Measurements from ENCODE around the gene USP5.

DNA sequence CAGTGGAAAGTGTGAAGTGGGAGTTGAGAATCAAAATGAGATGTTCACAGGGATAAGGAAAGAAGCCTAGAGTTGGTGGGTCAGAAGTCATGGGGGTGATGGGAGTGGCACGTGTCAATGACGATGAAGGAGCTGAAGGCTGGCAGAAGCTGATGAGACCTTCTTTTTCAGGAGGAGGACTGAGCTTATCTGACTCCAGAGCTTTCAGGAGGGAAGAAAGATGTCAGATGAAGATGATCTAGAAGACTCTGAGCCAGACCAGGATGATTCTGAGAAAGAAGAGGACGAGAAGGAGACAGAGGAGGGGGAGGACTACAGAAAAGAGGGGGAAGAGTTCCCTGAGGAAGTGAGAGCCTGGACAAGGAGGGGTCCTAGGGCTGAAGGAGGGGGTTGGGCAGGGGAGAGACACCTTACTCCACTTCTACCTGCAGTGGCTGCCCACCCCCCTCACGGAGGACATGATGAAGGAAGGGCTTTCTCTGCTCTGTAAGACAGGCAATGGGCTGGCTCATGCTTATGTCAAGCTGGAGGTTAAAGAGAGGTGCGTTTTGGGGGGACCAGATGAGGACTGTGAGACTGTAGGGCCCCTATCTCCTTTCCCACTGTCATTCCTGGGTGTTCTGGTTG lies 53.6 kb downstream of the USP5 start:
- TF ChIP-seq POLR2A (IDR thresholded peaks at IDR 0.05), result no peak
- TF ChIP-seq, protein P1, sequence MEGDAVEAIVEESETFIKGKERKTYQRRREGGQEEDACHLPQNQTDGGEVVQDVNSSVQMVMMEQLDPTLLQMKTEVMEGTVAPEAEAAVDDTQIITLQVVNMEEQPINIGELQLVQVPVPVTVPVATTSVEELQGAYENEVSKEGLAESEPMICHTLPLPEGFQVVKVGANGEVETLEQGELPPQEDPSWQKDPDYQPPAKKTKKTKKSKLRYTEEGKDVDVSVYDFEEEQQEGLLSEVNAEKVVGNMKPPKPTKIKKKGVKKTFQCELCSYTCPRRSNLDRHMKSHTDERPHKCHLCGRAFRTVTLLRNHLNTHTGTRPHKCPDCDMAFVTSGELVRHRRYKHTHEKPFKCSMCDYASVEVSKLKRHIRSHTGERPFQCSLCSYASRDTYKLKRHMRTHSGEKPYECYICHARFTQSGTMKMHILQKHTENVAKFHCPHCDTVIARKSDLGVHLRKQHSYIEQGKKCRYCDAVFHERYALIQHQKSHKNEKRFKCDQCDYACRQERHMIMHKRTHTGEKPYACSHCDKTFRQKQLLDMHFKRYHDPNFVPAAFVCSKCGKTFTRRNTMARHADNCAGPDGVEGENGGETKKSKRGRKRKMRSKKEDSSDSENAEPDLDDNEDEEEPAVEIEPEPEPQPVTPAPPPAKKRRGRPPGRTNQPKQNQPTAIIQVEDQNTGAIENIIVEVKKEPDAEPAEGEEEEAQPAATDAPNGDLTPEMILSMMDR (IDR thresholded peaks at IDR 0.05), result no peak
- TF ChIP-seq EP300 (IDR thresholded peaks at IDR 0.05), result no peak
